NT2/D1 (cell line): ENCODE measurements around the gene WAPL.

Source experiments
- YY1 ChIP-seq: IDR thresholded peaks from 2 replicates; pipeline ENCODE4 v1.6.1; 2011; ENCODE audit not compliant: insufficient read length, insufficient read depth
- ZNF274 ChIP-seq: IDR thresholded peaks from 2 replicates; pipeline ENCODE4 v1.6.1; 2011; ENCODE audit warnings: mild to moderate bottlenecking, low read depth, low read length

DNA sequence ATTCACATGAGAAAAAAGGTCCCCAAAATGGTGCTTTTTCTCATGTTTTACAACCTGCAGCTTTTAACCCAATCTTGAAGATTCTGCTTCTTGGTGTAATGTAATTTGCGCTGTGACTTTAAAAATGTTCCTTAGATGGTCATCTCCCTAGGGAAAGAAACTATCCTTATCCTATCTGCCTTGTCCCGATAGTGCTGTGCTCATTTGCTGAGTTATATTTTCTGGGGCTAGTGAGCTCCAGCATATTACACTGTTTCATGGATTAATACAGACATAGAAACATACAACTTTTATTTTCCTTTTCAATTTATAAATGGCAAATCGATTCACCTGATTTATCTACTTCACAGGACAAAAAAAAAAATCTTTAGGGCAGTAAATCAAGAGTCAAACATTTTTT is 2.8 kb downstream of the WAPL start:
- TF ChIP-seq YY1 (no peak), ZNF274 (no peak)
